ENCODE results near the gene FAAP100.

FAAP100 gene

DNA sequence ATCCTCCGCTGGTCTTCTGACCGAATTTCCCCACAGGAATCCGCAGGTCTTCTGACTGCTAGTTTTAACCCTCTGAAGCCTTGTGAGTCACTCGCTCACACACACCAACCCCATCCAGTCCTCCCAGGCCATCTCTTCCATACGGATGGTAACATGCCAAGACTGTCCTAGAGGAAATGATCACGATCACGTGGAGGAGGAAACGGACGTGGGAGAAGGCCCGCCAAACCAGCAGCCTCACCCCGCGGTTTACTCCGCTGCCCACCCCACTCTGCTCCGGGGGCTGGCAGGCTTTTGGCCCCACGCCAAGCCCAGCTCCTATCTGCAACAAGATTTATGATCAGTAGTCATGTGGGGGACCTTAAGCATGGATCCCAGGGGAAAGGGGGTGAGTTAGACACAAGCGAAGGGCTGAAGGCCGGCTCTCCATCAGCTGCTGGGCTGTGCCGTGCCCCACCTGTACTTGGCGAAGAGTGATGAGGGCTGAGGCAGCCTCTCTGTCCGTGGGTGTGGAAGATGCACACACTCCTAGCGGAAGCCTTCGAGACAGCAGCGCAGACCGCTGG, 1.5 kb upstream of the FAAP100 start:
- DNase-seq (ENCODE audit: low read depth) = peak; percentile 67
- H3K4me3 ChIP-seq (ENCODE audit: low read depth, low read length) = peak overlapping the region; percentile 84
- TF ChIP-seq, protein P1, sequence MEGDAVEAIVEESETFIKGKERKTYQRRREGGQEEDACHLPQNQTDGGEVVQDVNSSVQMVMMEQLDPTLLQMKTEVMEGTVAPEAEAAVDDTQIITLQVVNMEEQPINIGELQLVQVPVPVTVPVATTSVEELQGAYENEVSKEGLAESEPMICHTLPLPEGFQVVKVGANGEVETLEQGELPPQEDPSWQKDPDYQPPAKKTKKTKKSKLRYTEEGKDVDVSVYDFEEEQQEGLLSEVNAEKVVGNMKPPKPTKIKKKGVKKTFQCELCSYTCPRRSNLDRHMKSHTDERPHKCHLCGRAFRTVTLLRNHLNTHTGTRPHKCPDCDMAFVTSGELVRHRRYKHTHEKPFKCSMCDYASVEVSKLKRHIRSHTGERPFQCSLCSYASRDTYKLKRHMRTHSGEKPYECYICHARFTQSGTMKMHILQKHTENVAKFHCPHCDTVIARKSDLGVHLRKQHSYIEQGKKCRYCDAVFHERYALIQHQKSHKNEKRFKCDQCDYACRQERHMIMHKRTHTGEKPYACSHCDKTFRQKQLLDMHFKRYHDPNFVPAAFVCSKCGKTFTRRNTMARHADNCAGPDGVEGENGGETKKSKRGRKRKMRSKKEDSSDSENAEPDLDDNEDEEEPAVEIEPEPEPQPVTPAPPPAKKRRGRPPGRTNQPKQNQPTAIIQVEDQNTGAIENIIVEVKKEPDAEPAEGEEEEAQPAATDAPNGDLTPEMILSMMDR (IDR thresholded peaks at IDR 0.05; ENCODE audit: low read depth, low read length) = no peak
- TF ChIP-seq, protein P2, sequence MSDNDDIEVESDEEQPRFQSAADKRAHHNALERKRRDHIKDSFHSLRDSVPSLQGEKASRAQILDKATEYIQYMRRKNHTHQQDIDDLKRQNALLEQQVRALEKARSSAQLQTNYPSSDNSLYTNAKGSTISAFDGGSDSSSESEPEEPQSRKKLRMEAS (IDR thresholded peaks at IDR 0.05; ENCODE audit: low read depth, low read length) = no peak
- TF ChIP-seq MYC (IDR thresholded peaks at IDR 0.05; ENCODE audit: low read depth, low read length) (no peak), POLR2A (IDR thresholded peaks at IDR 0.05; ENCODE audit: extremely low read depth, insufficient read length) (no peak)

DNA sequence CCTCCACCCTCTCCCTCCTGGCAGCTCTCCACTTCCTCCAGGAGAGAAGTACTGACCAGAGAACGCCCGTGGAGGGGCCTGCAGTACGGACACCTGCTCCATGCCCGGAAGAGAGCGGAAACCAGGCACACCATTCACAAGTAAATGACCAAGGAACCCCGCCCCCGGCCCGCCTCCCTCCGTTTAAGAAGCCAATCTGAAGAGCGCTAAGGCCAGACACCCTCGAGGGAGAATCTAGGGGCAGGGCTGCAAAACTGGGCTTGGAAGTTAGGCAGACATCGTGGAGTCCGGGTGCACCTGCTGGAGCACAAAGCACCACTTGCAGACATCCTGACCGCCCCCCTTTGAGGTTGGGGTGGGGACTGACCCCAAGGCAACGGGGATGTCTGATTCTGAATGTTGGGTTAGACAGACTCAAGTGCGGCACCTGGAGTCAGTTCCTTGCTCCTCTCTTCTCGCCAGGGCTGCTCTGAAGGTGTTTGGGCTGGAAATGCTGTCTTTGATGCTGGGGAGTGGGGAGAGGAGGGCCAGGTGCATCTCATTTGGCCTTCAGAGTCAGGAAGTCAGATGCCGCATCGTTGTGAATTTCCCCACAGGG, 964 bp upstream of the FAAP100 start:
- peak overlapping the region; percentile 84 for H3K4me3 ChIP-seq (ENCODE audit: low read depth, low read length)
- peak; percentile 95 for DNase-seq (ENCODE audit: low read depth)
- TF ChIP-seq, protein P1 (IDR thresholded peaks at IDR 0.05; ENCODE audit: low read depth, low read length) = no peak
- no peak for TF ChIP-seq MYC (IDR thresholded peaks at IDR 0.05; ENCODE audit: low read depth, low read length)
- peak; percentile 69 for TF ChIP-seq POLR2A (IDR thresholded peaks at IDR 0.05; ENCODE audit: extremely low read depth, insufficient read length)
- TF ChIP-seq, protein P2 (IDR thresholded peaks at IDR 0.05; ENCODE audit: low read depth, low read length) = 0 out of 2 replicates have a peak, but pooled peaks have one; percentile 3

DNA sequence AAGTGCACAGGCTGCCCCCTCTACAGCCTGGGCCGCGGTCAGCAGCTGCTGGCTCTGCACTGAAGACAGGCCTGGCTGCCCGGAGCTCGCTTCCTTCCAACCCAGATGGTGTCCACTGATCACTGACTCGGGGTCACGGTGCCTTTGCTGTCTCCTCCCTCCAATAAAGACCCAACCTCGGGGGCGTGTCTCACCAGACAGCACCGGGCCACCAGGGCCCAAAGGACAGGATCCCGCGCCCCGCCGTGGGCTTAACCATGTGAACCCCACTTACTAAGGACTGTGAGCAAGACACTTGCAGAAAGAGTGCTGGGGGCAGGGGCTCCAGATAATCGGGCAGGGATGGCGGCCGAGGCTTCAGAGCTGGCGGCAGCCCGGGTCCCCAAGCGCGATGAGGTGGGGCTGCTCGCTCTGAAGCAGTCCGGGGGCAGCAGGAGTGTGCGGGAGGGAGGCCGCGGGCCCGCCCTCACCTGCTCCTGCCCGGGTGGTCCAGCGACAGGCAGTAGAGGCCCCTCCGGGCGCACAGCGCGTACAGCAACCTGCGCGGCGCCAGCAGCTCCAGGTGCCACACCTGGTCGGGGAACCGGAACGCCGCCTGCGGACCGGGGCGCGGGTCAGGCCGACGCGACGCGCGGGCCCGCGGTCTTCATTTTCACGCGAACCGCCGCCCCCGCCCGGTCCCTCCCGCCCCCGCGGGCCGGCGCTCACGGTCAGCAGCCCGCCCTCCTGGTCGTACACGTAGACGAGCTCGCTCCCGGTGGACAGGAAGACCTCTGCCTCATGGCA, 502 bp downstream of the FAAP100 start:
- TF ChIP-seq POLR2A (IDR thresholded peaks at IDR 0.05; ENCODE audit: extremely low read depth, insufficient read length) (no peak), MYC (IDR thresholded peaks at IDR 0.05; ENCODE audit: low read depth, low read length) (no peak)
- TF ChIP-seq, protein P2 (IDR thresholded peaks at IDR 0.05; ENCODE audit: low read depth, low read length) = no peak
- TF ChIP-seq, protein P1 (IDR thresholded peaks at IDR 0.05; ENCODE audit: low read depth, low read length) = no peak
- DNase-seq (ENCODE audit: low read depth) = peak; percentile 26

DNA sequence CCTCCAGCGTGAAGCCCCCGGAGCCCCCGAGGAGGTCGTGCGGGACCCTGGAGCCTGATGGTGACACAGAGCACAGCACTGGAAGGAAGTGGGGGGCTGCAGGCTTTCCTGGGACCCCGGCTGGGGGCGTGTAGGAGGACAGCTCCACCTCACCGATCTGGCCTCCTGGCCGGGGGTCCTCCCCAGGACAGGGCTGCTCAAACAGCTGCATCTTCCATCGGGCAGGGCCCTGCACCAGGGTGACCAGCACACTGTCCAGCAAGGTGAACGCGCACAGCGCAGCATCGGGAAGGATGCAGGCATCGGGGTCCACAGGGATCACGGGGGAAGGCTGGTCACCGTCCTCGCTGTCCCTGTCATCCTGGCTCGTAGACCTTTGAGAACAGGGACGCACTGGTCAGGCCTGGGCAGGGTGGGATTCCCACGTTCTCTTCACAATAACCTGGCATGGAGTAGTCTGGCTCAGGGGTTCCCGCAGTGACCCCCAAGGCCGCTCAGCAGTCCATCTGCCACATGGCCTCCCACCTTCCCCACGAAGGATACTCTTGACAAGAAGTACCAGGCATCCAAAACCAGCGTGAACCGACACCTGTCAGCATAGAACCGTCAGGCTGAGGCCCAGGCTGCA, 1.2 kb downstream of the FAAP100 start:
- no peak for DNase-seq (ENCODE audit: low read depth)
- TF ChIP-seq, protein P1 (IDR thresholded peaks at IDR 0.05; ENCODE audit: low read depth, low read length) = no peak
- no peak for TF ChIP-seq POLR2A (IDR thresholded peaks at IDR 0.05; ENCODE audit: extremely low read depth, insufficient read length)
- TF ChIP-seq, protein P2 (IDR thresholded peaks at IDR 0.05; ENCODE audit: low read depth, low read length) = no peak
- no peak for TF ChIP-seq MYC (IDR thresholded peaks at IDR 0.05; ENCODE audit: low read depth, low read length)
- H3K4me3 ChIP-seq (ENCODE audit: low read depth, low read length) = peak overlapping the region; percentile 69

More for the DNA sequence above, 502 bp downstream of the FAAP100 start:
- H3K4me3 ChIP-seq (ENCODE audit: low read depth, low read length) = peak overlapping the region; percentile 69

DNA sequence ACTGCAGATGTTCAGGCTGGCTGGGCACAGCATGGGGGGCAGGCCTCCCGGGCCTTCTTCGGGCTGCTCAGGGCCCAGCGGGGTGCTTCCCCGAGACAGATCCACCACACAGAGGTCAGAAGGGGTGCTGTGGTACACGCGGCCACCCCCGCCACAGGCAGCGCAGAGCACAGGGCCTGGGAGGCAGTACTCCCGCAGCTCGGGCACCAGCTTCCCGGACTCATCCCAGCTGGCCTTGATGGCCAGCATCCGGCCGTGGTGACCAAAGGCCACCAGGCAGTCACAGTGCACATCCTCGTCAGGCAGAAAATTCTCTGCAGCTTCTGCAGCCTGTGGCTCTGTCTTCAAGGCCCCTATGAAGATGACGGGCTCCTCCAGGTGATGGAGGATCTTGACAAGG, 1.9 kb downstream of the FAAP100 start:
- TF ChIP-seq, protein P2 (IDR thresholded peaks at IDR 0.05; ENCODE audit: low read depth, low read length) = no peak
- TF ChIP-seq MYC (IDR thresholded peaks at IDR 0.05; ENCODE audit: low read depth, low read length) (no peak), POLR2A (IDR thresholded peaks at IDR 0.05; ENCODE audit: extremely low read depth, insufficient read length) (no peak)
- TF ChIP-seq, protein P1 (IDR thresholded peaks at IDR 0.05; ENCODE audit: low read depth, low read length) = no peak
- no peak for DNase-seq (ENCODE audit: low read depth)
- no peak overlapping the region for H3K4me3 ChIP-seq (ENCODE audit: low read depth, low read length)

Measured in NB4 (cell line).